K562 (cell line): ENCODE results near the gene GPR183. TPM values are rescaled to one million over a fixed set of nuclear protein-coding genes. Genes with fewer than 3 reads are reported as not detected.

Experiments
- ARNT ChIP-seq, 2 experiments: fragments of 450-650 bp; IDR thresholded peaks; 2 replicates each; pipeline ENCODE4 v1.6.1; 2016; ENCODE audit warnings: mild to moderate bottlenecking in 1 of 2
- BCOR ChIP-seq: fragments of 450-650 bp; IDR thresholded peaks from 2 replicates; pipeline ENCODE4 v1.6.1; 2016
- CREB1 ChIP-seq, 2 experiments: sonication (generic) in 1 of 2; formaldehyde crosslinking in 1 of 2; IDR thresholded peaks; 2 replicates each; pipeline versions ENCODE4 v1.6.1 to v1.8.0; 2012 to 2022; ENCODE audit warnings: inconsistent platforms in 1 of 2, mild to moderate bottlenecking in 1 of 2, missing genetic modification reagents in 1 of 2, moderate library complexity in 1 of 2
- EP400 ChIP-seq: fragments of 450-650 bp; IDR thresholded peaks from 2 replicates; pipeline ENCODE4 v1.6.1; 2017; ENCODE audit warnings: antibody characterized with exemption, mild to moderate bottlenecking, moderate library complexity
- HOMEZ ChIP-seq: fragments of 250-450 bp; sonication (Bioruptor Pico); IDR thresholded peaks from 2 replicates; pipeline ENCODE4 v1.4.0; 2020; ENCODE audit warnings: mild to moderate bottlenecking, moderate library complexity
- NFE2L1 ChIP-seq: fragments of 450-650 bp; IDR thresholded peaks from 2 replicates; pipeline ENCODE4 v1.6.1; 2016; ENCODE audit warnings: missing genetic modification characterization, low read depth, mild to moderate bottlenecking, missing compliant biosample characterization, moderate library complexity, borderline replicate concordance
- PCBP1 ChIP-seq: fragments of 200-400 bp; formaldehyde crosslinking; IDR thresholded peaks from 2 replicates; pipeline ENCODE4 v1.6.1; 2018; ENCODE audit warnings: mild to moderate bottlenecking, low read depth, low read length; ENCODE audit not compliant: poor library complexity, severe bottlenecking
- SMC3 ChIP-seq: conservative IDR thresholded peaks from 2 replicates; pipeline ENCODE4 v1.6.1; 2011; ENCODE audit warnings: low read depth, low read length, improper control_type of control experiment; ENCODE audit not compliant: insufficient read depth
- TRIM28 ChIP-seq: fragments of 450-650 bp; IDR thresholded peaks from 2 replicates; pipeline ENCODE4 v1.6.1; 2017
- ZNF347 ChIP-seq: fragments of 450-650 bp; formaldehyde crosslinking; IDR thresholded peaks from 2 replicates; pipeline ENCODE4 v1.4.0; 2020; ENCODE audit warnings: low read depth, mild to moderate bottlenecking, moderate library complexity
- ZNF407 ChIP-seq: fragments of 450-650 bp; IDR thresholded peaks from 2 replicates; pipeline ENCODE4 v1.6.1; 2016; ENCODE audit warnings: low read depth
- ZNF77 ChIP-seq: fragments of 250-450 bp; sonication (Bioruptor Pico); IDR thresholded peaks from 2 replicates; pipeline ENCODE4 v1.5.0; 2020
- ZNF79 ChIP-seq: fragments of 250-450 bp; sonication (Bioruptor Pico); IDR thresholded peaks from 2 replicates; pipeline ENCODE4 v1.4.0; 2020; ENCODE audit warnings: low read depth, mild to moderate bottlenecking, moderate library complexity
- polyA plus RNA-seq, 8 experiments: library from polyadenylated mRNA; depleted of rRNA in 4 of 8; stranded (reverse) in 5 of 8; unstranded in 3 of 8; fragments of >200 nt; fragmentation: Nextera tagmentation in 2 of 8; fragmentation: Illumina TruSeq in 1 of 8; extraction: Ambion mirVana in 2 of 8; extraction: Trizol in 1 of 8; gene quantifications; 2 replicates each; pipeline versions ENCODE4 v1.2.1 to v1.2.3, GENCODE V29; 2011 to 2014; ENCODE audit warnings: inconsistent platforms in 1 of 8, missing spikeins in 1 of 8
- total RNA-seq, 7 experiments: library from RNA; depleted of rRNA in 6 of 7; stranded (reverse); fragments of >200 nt in 6 of 7; fragmentation: Illumina TruSeq in 2 of 7; extraction: Trizol in 2 of 7; gene quantifications; 2 replicates each; pipeline versions ENCODE4 v1.2.1 to v1.2.3, GENCODE V29; 2011 to 2021; ENCODE audit warnings: low replicate concordance in 1 of 7
- TF ChIP-seq, protein P1 (sequence below): sonication (generic); formaldehyde crosslinking; IDR thresholded peaks from 2 replicates; pipeline ENCODE4 v1.8.0; 2022; ENCODE audit warnings: missing genetic modification reagents, mild to moderate bottlenecking, borderline replicate concordance
- TF ChIP-seq, protein P2 (sequence below): sonication (generic); formaldehyde crosslinking; IDR thresholded peaks from 2 replicates; pipeline ENCODE4 v1.8.0; 2022; ENCODE audit warnings: mild to moderate bottlenecking, missing genetic modification reagents, borderline replicate concordance

GPR183 gene
- total and polyA plus RNA-seq, 9 of the 15 experiments (the other 6 are each of a cell fraction or from before 2014, with no cell fraction given) = 1.3 to 10.2 (median 3.7) TPM

DNA sequence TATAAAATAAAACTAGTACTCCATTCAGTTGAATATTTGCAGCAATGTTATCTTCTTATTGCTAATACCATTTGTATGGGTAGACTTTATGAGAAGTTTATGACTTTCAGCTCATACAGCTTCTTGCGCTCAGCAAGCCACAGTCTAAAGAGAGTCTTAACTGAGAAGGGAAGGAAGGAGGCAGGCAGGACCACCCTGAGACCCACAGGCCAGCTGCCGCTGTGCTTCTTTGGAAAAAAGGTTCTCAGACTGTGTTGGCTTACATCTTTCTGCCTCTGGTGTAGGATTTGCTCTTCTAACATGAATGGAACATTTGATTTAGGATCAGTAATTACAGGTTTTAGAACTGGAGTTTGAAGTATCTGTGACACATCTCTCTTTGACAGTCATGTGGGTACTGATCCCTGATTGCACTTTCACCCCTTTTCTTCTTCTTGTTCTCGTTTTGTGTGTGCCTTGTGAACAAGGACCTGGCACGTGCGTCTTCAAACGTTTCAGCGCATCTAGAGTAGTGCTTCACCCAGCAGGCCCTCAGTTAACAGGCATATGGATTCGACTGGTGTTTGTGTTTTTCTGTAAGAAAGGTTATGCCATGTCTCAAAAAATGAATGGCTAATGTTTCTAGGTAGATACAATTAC lies 41.9 kb downstream of the GPR183 start (continued):
- TF ChIP-seq, protein P1, sequence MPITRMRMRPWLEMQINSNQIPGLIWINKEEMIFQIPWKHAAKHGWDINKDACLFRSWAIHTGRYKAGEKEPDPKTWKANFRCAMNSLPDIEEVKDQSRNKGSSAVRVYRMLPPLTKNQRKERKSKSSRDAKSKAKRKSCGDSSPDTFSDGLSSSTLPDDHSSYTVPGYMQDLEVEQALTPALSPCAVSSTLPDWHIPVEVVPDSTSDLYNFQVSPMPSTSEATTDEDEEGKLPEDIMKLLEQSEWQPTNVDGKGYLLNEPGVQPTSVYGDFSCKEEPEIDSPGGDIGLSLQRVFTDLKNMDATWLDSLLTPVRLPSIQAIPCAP (CRISPR knock-in tag) = no peak
- TF ChIP-seq EP400 (no peak), ZNF347 (no peak), TRIM28 (no peak), SMC3 (no peak), ZNF407 (no peak), HOMEZ (CRISPR knock-in tag) (no peak), NFE2L1 (no peak), BCOR (no peak), ARNT (IDR thresholded peaks at IDR 0.05) (no peak), CREB1 (IDR thresholded peaks at IDR 0.05) (no peak), CREB1 (CRISPR knock-in tag; IDR thresholded peaks at IDR 0.05) (no peak), ZNF79 (CRISPR knock-in tag) (no peak), PCBP1 (no peak), ZNF77 (CRISPR knock-in tag) (no peak)
- TF ChIP-seq, protein P2, sequence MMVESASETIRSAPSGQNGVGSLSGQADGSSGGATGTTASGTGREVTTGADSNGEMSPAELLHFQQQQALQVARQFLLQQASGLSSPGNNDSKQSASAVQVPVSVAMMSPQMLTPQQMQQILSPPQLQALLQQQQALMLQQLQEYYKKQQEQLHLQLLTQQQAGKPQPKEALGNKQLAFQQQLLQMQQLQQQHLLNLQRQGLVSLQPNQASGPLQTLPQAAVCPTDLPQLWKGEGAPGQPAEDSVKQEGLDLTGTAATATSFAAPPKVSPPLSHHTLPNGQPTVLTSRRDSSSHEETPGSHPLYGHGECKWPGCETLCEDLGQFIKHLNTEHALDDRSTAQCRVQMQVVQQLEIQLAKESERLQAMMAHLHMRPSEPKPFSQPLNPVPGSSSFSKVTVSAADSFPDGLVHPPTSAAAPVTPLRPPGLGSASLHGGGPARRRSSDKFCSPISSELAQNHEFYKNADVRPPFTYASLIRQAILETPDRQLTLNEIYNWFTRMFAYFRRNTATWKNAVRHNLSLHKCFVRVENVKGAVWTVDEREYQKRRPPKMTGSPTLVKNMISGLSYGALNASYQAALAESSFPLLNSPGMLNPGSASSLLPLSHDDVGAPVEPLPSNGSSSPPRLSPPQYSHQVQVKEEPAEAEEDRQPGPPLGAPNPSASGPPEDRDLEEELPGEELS (CRISPR knock-in tag) = no peak
- TF ChIP-seq, all 486 proteins: peak for 0
